IMR-90 (cell line): ENCODE results near the gene ZNF146.

ENCODE experiments used
- CEBPB ChIP-seq: IDR thresholded peaks from 2 replicates; pipeline ENCODE4 v1.6.1; 2012; ENCODE audit warnings: low read depth, low read length, improper control_type of control experiment
- CTCF ChIP-seq: conservative IDR thresholded peaks from 2 replicates; pipeline ENCODE4 v1.5.1; 2012; ENCODE audit warnings: mild to moderate bottlenecking, low read depth, low read length, improper control_type of control experiment
- FOS ChIP-seq: fragments of 150-350 bp; IDR thresholded peaks from 2 replicates; pipeline ENCODE4 v1.6.1; 2016; ENCODE audit warnings: low read depth, low read length
- MAFK ChIP-seq: IDR thresholded peaks from 2 replicates; pipeline ENCODE4 v1.6.1; 2012; ENCODE audit warnings: low read depth, low read length, improper control_type of control experiment
- MXI1 ChIP-seq: IDR thresholded peaks from 2 replicates; pipeline ENCODE4 v1.6.1; 2012; ENCODE audit warnings: low read depth, mild to moderate bottlenecking, low read length, moderate library complexity, borderline replicate concordance
- POLR2A ChIP-seq: IDR thresholded peaks from 2 replicates; pipeline ENCODE4 v1.6.1; 2012; ENCODE audit warnings: mild to moderate bottlenecking, low read depth, low read length
- RCOR1 ChIP-seq: IDR thresholded peaks from 2 replicates; pipeline ENCODE4 v1.6.1; 2012; ENCODE audit warnings: mild to moderate bottlenecking, low read length, improper control_type of control experiment; ENCODE audit not compliant: insufficient replicate concordance
- RFX5 ChIP-seq: IDR thresholded peaks from 2 replicates; pipeline ENCODE4 v1.8.0; 2012; ENCODE audit warnings: low read depth, mild to moderate bottlenecking, low read length, moderate library complexity
- SMC3 ChIP-seq: fragments of 150-350 bp; IDR thresholded peaks from 2 replicates; pipeline ENCODE4 v1.6.1; 2016; ENCODE audit warnings: low read depth, mild to moderate bottlenecking, antibody characterized with exemption, low read length, moderate library complexity
- USF2 ChIP-seq: fragments of 150-350 bp; IDR thresholded peaks from 2 replicates; pipeline ENCODE4 v1.6.1; 2017; ENCODE audit warnings: mild to moderate bottlenecking, antibody characterized with exemption, low read length, low read depth

- no peak for TF ChIP-seq RFX5
- no peak for TF ChIP-seq CTCF
- TF ChIP-seq SMC3, result no peak
- TF ChIP-seq USF2, result no peak
- TF ChIP-seq POLR2A, result no peak
- TF ChIP-seq MAFK, result no peak
- no peak for TF ChIP-seq RCOR1
- TF ChIP-seq MXI1, result no peak
- no peak for TF ChIP-seq CEBPB
- TF ChIP-seq FOS, result no peak
Measured at GRCh38 chr19:36201684-36202083, 13.2 kb upstream of the ZNF146 start.
